SJCRH30 (cell line): ENCODE data around the gene CYTH2. TPM values are rescaled to one million over a fixed set of nuclear protein-coding genes. Genes with fewer than 3 reads are reported as not detected.
"Not testable (repeated sequence)": the region's sequence is repeated elsewhere in the genome, so short reads cannot be mapped to it uniquely, and the experiment has no call there.

Experiments used
- DNase-seq, 2 experiments: peaks; one replicate each; pipeline ENCODE4 v3.0.0-alpha.2; 2015 to 2020
- H3K27ac ChIP-seq: fragments of 250-450 bp; sonication (Bioruptor Pico); 2 replicates; pipeline ENCODE4 v1.5.1; 2020; ENCODE audit warnings: mild to moderate bottlenecking, moderate library complexity
- H3K27me3 ChIP-seq: fragments of 250-450 bp; sonication (Bioruptor Pico); 2 replicates; pipeline ENCODE4 v1.5.1; 2020; ENCODE audit warnings: mild to moderate bottlenecking, moderate library complexity
- H3K36me3 ChIP-seq: fragments of 250-450 bp; sonication (Bioruptor Pico); 2 replicates; pipeline ENCODE4 v1.5.1; 2020; ENCODE audit warnings: mild to moderate bottlenecking, moderate library complexity
- H3K4me1 ChIP-seq: fragments of 250-450 bp; sonication (Bioruptor Pico); 2 replicates; pipeline ENCODE4 v1.5.1; 2020; ENCODE audit warnings: mild to moderate bottlenecking, moderate library complexity
- H3K4me3 ChIP-seq: fragments of 250-450 bp; sonication (Bioruptor Pico); 2 replicates; pipeline ENCODE4 v1.5.1; 2020; ENCODE audit warnings: mild to moderate bottlenecking, moderate library complexity
- H3K9me3 ChIP-seq: fragments of 250-450 bp; sonication (Bioruptor Pico); replicated peaks from 2 replicates; pipeline ENCODE4 v1.5.1; 2020; ENCODE audit warnings: mild to moderate bottlenecking, moderate library complexity
- total RNA-seq: library from RNA; depleted of rRNA; stranded (reverse); fragments of >200 nt; shearing (Covaris generic); gene quantifications from 2 replicates; pipeline ENCODE4 v1.2.3, GENCODE V29; 2014; rRNA removed

CYTH2 gene
- total RNA-seq, 1 experiment from 2014 or later = 29.0 TPM

GRCh38 chr19:48518207-48518606, 49.0 kb downstream of the CYTH2 start:
- H3K27me3 ChIP-seq = no peaks in the 10 kb centered on the region
- H3K4me1 ChIP-seq = no peaks in the 10 kb centered on the region
- no peaks in the 10 kb centered on the region for H3K9me3 ChIP-seq
- H3K27ac ChIP-seq = no peak overlapping the region
- H3K4me3 ChIP-seq = no peak overlapping the region
- no peak for DNase-seq
- no peaks in the 10 kb centered on the region for H3K36me3 ChIP-seq

- H3K9me3 ChIP-seq, DNase-seq, H3K36me3 ChIP-seq, H3K4me3 ChIP-seq, H3K27me3 ChIP-seq, H3K4me1 ChIP-seq, H3K27ac ChIP-seq: not testable (repeated sequence)
These were observed 50.3 kb downstream of the CYTH2 start for GRCh38 chr19:48519426-48519825.

- H3K9me3 ChIP-seq = no peaks in the 10 kb centered on the region
- H3K27ac ChIP-seq = no peak overlapping the region
- H3K36me3 ChIP-seq = no peaks in the 10 kb centered on the region
- H3K27me3 ChIP-seq = no peaks in the 10 kb centered on the region
- no peak for DNase-seq
- H3K4me3 ChIP-seq = no peak overlapping the region
- H3K4me1 ChIP-seq = no peaks in the 10 kb centered on the region
These were observed 51.0 kb downstream of the CYTH2 start for GRCh38 chr19:48520134-48520533.

- H3K36me3 ChIP-seq = no peaks in the 10 kb centered on the region
- no peak overlapping the region for H3K27ac ChIP-seq
- H3K4me3 ChIP-seq = no peak overlapping the region
- no peaks in the 10 kb centered on the region for H3K9me3 ChIP-seq
- no peak for DNase-seq
- no peaks in the 10 kb centered on the region for H3K4me1 ChIP-seq
- H3K27me3 ChIP-seq = no peaks in the 10 kb centered on the region
These were observed 55.1 kb downstream of the CYTH2 start for GRCh38 chr19:48524221-48524620.

GRCh38 chr19:48524732-48525131, 55.6 kb downstream of the CYTH2 start:
- no peaks in the 10 kb centered on the region for H3K27me3 ChIP-seq
- no peaks in the 10 kb centered on the region for H3K4me1 ChIP-seq
- DNase-seq = no peak
- no peak overlapping the region for H3K27ac ChIP-seq
- H3K36me3 ChIP-seq = no peaks in the 10 kb centered on the region
- no peaks in the 10 kb centered on the region for H3K9me3 ChIP-seq
- no peak overlapping the region for H3K4me3 ChIP-seq

GRCh38 chr19:48529156-48529555, 60.0 kb downstream of the CYTH2 start:
- peaks cover 3% of the 10 kb centered on the region; the same call in 1 of the 2 replicates for H3K27me3 ChIP-seq
- no peaks in the 10 kb centered on the region for H3K36me3 ChIP-seq
- H3K9me3 ChIP-seq = no peaks in the 10 kb centered on the region
- H3K4me3 ChIP-seq = no peak overlapping the region
- no peak overlapping the region for H3K27ac ChIP-seq
- no peaks in the 10 kb centered on the region for H3K4me1 ChIP-seq
- DNase-seq = no peak

- H3K4me1 ChIP-seq = no peaks in the 10 kb centered on the region
- H3K27me3 ChIP-seq = peaks cover 10% of the 10 kb centered on the region; the same call in 1 of the 2 replicates
- no peak overlapping the region for H3K4me3 ChIP-seq
- H3K9me3 ChIP-seq = no peaks in the 10 kb centered on the region
- no peaks in the 10 kb centered on the region for H3K36me3 ChIP-seq
- DNase-seq = no peak
- no peak overlapping the region for H3K27ac ChIP-seq
These were observed 61.0 kb downstream of the CYTH2 start for GRCh38 chr19:48530066-48530720.

- no peak for DNase-seq
- no peaks in the 10 kb centered on the region for H3K36me3 ChIP-seq
- no peak overlapping the region for H3K4me3 ChIP-seq
- no peaks in the 10 kb centered on the region for H3K9me3 ChIP-seq
- H3K27me3 ChIP-seq = peaks cover 10% of the 10 kb centered on the region; the same call in 1 of the 2 replicates
- no peaks in the 10 kb centered on the region for H3K4me1 ChIP-seq
- no peak overlapping the region for H3K27ac ChIP-seq
These were observed 61.6 kb downstream of the CYTH2 start for GRCh38 chr19:48530770-48531169.

Other genes starting within 250 kb of the CYTH2 start
- 18.3 and 20.4 TPM in 2 replicates for gene CARD8, start 213.5 kb upstream of the CYTH2 start, total RNA-seq
- 0.71 and 1.0 TPM in 2 replicates for gene ZNF114, start 199.3 kb upstream of the CYTH2 start, total RNA-seq
- gene EMP3, start 143.8 kb upstream of the CYTH2 start, total RNA-seq = 79.1 and 79.2 TPM in 2 replicates
- gene TMEM143, start 105.4 kb upstream of the CYTH2 start, total RNA-seq = 2.6 and 2.8 TPM in 2 replicates
- not detected in 2 replicates for gene SYNGR4, start 105.0 kb upstream of the CYTH2 start, total RNA-seq
- 105 and 119 TPM in 2 replicates for gene KDELR1, start 77.8 kb upstream of the CYTH2 start, total RNA-seq
- gene GRIN2D, start 75.7 kb upstream of the CYTH2 start, total RNA-seq = 0.03 TPM in 1 of 2 replicates, not detected in the other
- gene GRWD1, start 23.4 kb upstream of the CYTH2 start, total RNA-seq = 40.4 and 44.6 TPM in 2 replicates
- gene KCNJ14, start 13.8 kb upstream of the CYTH2 start, total RNA-seq = 0.41 and 0.57 TPM in 2 replicates
- gene LMTK3, start 42.5 kb downstream of the CYTH2 start, total RNA-seq = not detected in 2 replicates
- 0.26 TPM in 1 of 2 replicates, not detected in the other for gene SULT2B1, start 82.8 kb downstream of the CYTH2 start, total RNA-seq
- not detected in 2 replicates for gene SPACA4, start 137.4 kb downstream of the CYTH2 start, total RNA-seq
- gene FAM83E, start 145.7 kb downstream of the CYTH2 start, total RNA-seq = 1.9 and 3.3 TPM in 2 replicates
- 1,609 and 2,008 TPM in 2 replicates for gene RPL18, start 149.8 kb downstream of the CYTH2 start, total RNA-seq
- 13.1 and 17.4 TPM in 2 replicates for gene SPHK2, start 150.1 kb downstream of the CYTH2 start, total RNA-seq
- gene DBP, start 168.0 kb downstream of the CYTH2 start, total RNA-seq = 23.9 and 24.4 TPM in 2 replicates
- gene CA11, start 176.8 kb downstream of the CYTH2 start, total RNA-seq = 10.7 and 11.8 TPM in 2 replicates
- gene NTN5, start 203.6 kb downstream of the CYTH2 start, total RNA-seq = 151 and 155 TPM in 2 replicates
- 0.08 and 0.30 TPM in 2 replicates for gene FUT2, start 226.6 kb downstream of the CYTH2 start, total RNA-seq